H1 (cell line): ENCODE measurements around the gene LIMK2. TPM values are rescaled to one million over a fixed set of nuclear protein-coding genes. Genes with fewer than 3 reads are reported as not detected.
A peak's percentile ranks its signal among the peaks of the same experiment; 100 is the strongest.

Source experiments
- EZH2 ChIP-seq: fragments of 200-600 bp; sonication (generic); IDR thresholded peaks from 2 replicates; pipeline ENCODE4 v1.7.1; 2012; ENCODE audit warnings: low read depth, mild to moderate bottlenecking, moderate library complexity, low read length, inconsistent platforms; ENCODE audit not compliant: severe bottlenecking
- MAX ChIP-seq: IDR thresholded peaks from 2 replicates; pipeline ENCODE4 v1.6.1; 2012; ENCODE audit warnings: inconsistent platforms
- polyA plus RNA-seq, 7 experiments: library from polyadenylated mRNA; depleted of rRNA in 3 of 7; stranded (reverse) in 5 of 7; unstranded in 2 of 7; fragments of >200 nt in 5 of 7; fragments of 200-250 nt in 2 of 7; gene quantifications; 1 replicate in 5 of 7; 2 replicates in 1 of 7; 4 replicates in 1 of 7; pipeline versions ENCODE4 v1.2.1 to v1.2.3, GENCODE V29; 2011 to 2013; ENCODE audit warnings: missing spikeins in 2 of 7, mixed read lengths in 2 of 7
- total RNA-seq: library from RNA; stranded (reverse); fragmentation: NEBNext Ultra II Directional; extraction: Animal tissue kit (Norgen Biotek cat#: 25700); gene quantifications from 2 replicates; pipeline ENCODE4 v1.2.1, GENCODE V29; 2021

LIMK2 gene
- total and polyA plus RNA-seq, 2 of the 8 experiments (the other 6 are each of a cell fraction or from before 2014, with no cell fraction given): 13.2 to 37.6 TPM

- TF ChIP-seq EZH2 (peak; percentile 59), MAX (peak; percentile 99)
Measured at GRCh38 chr22:31290494-31291471, 78.7 kb downstream of the LIMK2 start (continued).
